GM13976 (cell line): ENCODE results near the gene CHD1L.

ENCODE experiments used
- DNase-seq: peaks from one replicate; pipeline ENCODE4 v3.0.0; 2012; ENCODE audit warnings: low spot score
- CTCF ChIP-seq: IDR thresholded peaks from 2 replicates; pipeline ENCODE4 v1.5.1; 2012; ENCODE audit warnings: borderline replicate concordance, mild to moderate bottlenecking; ENCODE audit not compliant: insufficient read depth; ENCODE audit errors: extremely low read depth, missing control alignments, control extremely low read depth
- in situ Hi-C: fragments of 300-500 bp; cut with MboI; formaldehyde crosslinking; loops from one replicate; pipeline ENCODE4 v1.12.0; 2022; ENCODE audit warnings: low sequenced_read_pairs, mixed read lengths, inconsistent platforms; ENCODE audit not compliant: unreplicated experiment

The CHD1L gene

GRCh38 chr1:147334292-147334691 is 91.8 kb downstream of the CHD1L start:
- in situ Hi-C loops: no loop called here
- no peak for DNase-seq
- no peak for TF ChIP-seq CTCF

GRCh38 chr1:147336291-147336690 is 93.8 kb downstream of the CHD1L start:
- TF ChIP-seq CTCF: no peak
- DNase-seq: no peak
- in situ Hi-C loops: no loop called here

- in situ Hi-C loops: no loop called here
- no peak for TF ChIP-seq CTCF
- no peak for DNase-seq
Measured at GRCh38 chr1:147337040-147337630, 94.7 kb downstream of the CHD1L start.

- no peak for DNase-seq
- in situ Hi-C loops: no loop called here
- TF ChIP-seq CTCF: no peak
Measured at GRCh38 chr1:147338571-147338970, 96.1 kb downstream of the CHD1L start.

- DNase-seq: no peak
- no peak for TF ChIP-seq CTCF
- in situ Hi-C loops: no loop called here
Measured at GRCh38 chr1:147341246-147341645, 98.8 kb downstream of the CHD1L start.
